ENCODE data around the gene MSL3. TPM values are rescaled to one million over a fixed set of nuclear protein-coding genes. Genes with fewer than 3 reads are reported as not detected.

MSL3 gene
- polyA plus RNA-seq, 4 donors = 18.2 to 36.2 (median 23.0) TPM

DNA sequence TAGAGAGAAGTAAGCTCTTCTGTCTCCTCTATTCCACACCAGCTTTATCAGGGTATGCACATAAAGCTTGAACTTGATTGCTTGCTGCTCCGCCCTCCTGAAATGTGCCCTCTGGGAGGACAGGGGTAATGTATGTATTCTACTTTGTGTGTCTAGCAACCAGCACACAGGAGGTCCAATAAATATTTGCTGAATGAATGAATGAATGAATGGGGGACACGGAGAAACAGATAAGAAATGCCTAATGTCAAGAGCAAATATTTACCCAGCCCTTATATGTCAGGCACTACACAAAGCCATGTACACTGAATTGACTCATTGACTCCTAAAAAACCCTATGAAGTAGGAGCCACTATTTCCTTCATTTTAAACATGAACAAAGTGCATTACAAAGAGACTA, 2.3 kb upstream of the MSL3 start:
- WGBS, 3 donors = 40 to 67% (median 49%) methylated on average over 2 of the region's 2 CpGs

DNA sequence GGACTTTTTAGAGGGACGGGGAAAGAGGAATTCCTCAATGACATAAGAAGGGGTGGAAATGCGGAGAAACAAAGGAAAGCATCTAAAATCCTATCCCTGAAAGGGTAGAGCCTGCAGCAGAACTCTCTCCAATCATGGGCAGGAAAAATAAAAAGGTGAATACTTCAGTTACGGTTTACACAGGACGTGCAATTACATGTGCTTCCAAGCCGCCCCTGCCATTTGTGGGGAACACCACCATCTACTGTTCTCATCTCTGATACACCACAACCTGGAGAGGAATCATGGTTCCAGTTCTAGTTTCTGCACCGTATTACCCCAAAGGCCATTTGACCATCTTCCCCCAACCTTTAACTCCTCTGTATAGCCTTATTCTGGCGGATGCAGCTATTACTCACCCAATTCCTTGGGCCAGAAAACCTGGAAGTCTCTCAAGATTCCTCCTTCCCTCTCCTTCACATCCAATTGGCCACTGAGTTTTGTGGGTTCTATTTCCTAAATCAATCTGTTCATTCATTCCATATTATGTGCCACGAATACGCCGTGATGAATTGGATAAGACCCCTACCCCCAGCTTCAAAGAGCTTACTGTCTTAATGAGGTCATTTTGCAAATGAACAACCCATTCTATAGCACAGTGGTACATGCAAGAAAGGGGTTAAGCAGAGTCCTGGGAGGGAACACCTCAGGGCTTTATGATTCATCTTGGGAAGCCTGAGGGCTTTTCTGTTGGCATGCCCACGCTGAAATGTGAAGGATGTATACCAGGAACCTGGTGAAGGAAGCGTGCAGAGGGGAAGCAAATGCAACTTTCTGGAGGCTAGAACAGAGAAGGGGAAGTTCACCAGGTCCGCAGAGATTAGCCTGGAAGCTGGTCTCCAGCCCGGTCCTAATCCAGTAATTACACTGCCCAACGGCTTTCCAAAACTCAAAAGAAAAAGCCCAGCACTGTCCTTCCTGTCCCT, 1.4 kb upstream of the MSL3 start:
- no peaks in the 10 kb centered on the region for H3K27me3 ChIP-seq (ENCODE audit: control insufficient read depth in 3 of 3, insufficient read depth in 3 of 3, low read length in 3 of 3)
- DNase-seq (peak in 1 of 2 donors; percentile 1), FAIRE-seq (no peak)
- H3K4me1 ChIP-seq (ENCODE audit: control insufficient read depth in 3 of 3, insufficient read depth in 2 of 3, low read depth in 1 of 3, low read length in 2 of 3) = peaks cover 0 to 4% (median 0%) of the 10 kb centered on the region in 3 donors
- WGBS, 3 donors = 64 to 76% (median 75%) methylated on average over 15 of the region's 15 CpGs
- no peaks in the 10 kb centered on the region for H3K9me3 ChIP-seq (ENCODE audit: control insufficient read depth in 2 of 2, insufficient read depth in 1 of 2, low read depth in 1 of 2, low read length in 1 of 2)
- H3K4me3 ChIP-seq (ENCODE audit: low read depth in 1 of 3, low read length in 3 of 3) = peak overlapping the region in 1 of 3 donors; percentile 43
- H3K36me3 ChIP-seq (ENCODE audit: control insufficient read depth in 3 of 3, insufficient read depth in 2 of 3, low read depth in 1 of 3, low read length in 3 of 3) = no peaks in the 10 kb centered on the region
- H3K27ac ChIP-seq (ENCODE audit: low read depth in 1 of 3, low read length in 2 of 3) = peak overlapping the region in 1 of 3 donors; percentile 84

More for the DNA sequence above, 2.3 kb upstream of the MSL3 start:
- Histone ChIP-seq H3K4me3 (ENCODE audit: low read depth in 1 of 3, low read length in 3 of 3) (no peak overlapping the region), H3K27ac (ENCODE audit: low read depth in 1 of 3, low read length in 2 of 3) (no peak overlapping the region), H3K27me3 (ENCODE audit: control insufficient read depth in 3 of 3, insufficient read depth in 3 of 3, low read length in 3 of 3) (no peaks in the 10 kb centered on the region), H3K9me3 (ENCODE audit: control insufficient read depth in 2 of 2, insufficient read depth in 1 of 2, low read depth in 1 of 2, low read length in 1 of 2) (no peaks in the 10 kb centered on the region), H3K4me1 (ENCODE audit: control insufficient read depth in 3 of 3, insufficient read depth in 2 of 3, low read depth in 1 of 3, low read length in 2 of 3) (peaks cover 0 to 4% (median 0%) of the 10 kb centered on the region in 3 donors), H3K36me3 (ENCODE audit: control insufficient read depth in 3 of 3, insufficient read depth in 2 of 3, low read depth in 1 of 3, low read length in 3 of 3) (no peaks in the 10 kb centered on the region)
- no peak for FAIRE-seq
- peak; percentile 7 to 20 for DNase-seq

DNA sequence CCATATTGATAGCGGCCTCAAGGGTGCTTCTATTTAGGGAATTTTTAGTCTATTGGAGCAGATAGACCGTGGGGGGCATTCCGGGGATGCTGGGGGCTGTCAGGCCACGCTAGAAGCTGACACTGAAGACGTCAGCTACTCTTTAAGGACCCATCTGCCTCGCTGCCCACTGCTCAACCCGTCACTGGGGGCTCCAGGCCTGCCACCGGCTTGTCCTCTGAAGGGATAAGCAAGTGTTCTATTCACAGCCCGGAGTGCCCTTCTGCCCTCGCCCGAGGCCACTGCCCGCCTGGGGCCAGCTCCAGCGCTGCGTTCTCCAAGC, 679 bp upstream of the MSL3 start:
- peak overlapping the region; percentile 30 to 60 (median 43) for H3K4me3 ChIP-seq (ENCODE audit: low read depth in 1 of 3, low read length in 3 of 3)
- H3K27ac ChIP-seq (ENCODE audit: low read depth in 1 of 3, low read length in 2 of 3) = peak overlapping the region; percentile 28 to 84 (median 63)
- H3K27me3 ChIP-seq (ENCODE audit: control insufficient read depth in 3 of 3, insufficient read depth in 3 of 3, low read length in 3 of 3) = no peaks in the 10 kb centered on the region
- peaks cover 0 to 4% (median 0%) of the 10 kb centered on the region in 3 donors for H3K36me3 ChIP-seq (ENCODE audit: control insufficient read depth in 3 of 3, insufficient read depth in 2 of 3, low read depth in 1 of 3, low read length in 3 of 3)
- WGBS, 3 donors = 5 to 38% (median 22%) methylated on average over 11 to 14 of the region's 14 CpGs
- FAIRE-seq (no peak), DNase-seq (no peak)
- H3K4me1 ChIP-seq (ENCODE audit: control insufficient read depth in 3 of 3, insufficient read depth in 2 of 3, low read depth in 1 of 3, low read length in 2 of 3) = peaks cover 0 to 4% (median 0%) of the 10 kb centered on the region in 3 donors
- no peaks in the 10 kb centered on the region for H3K9me3 ChIP-seq (ENCODE audit: control insufficient read depth in 2 of 2, insufficient read depth in 1 of 2, low read depth in 1 of 2, low read length in 1 of 2)

DNA sequence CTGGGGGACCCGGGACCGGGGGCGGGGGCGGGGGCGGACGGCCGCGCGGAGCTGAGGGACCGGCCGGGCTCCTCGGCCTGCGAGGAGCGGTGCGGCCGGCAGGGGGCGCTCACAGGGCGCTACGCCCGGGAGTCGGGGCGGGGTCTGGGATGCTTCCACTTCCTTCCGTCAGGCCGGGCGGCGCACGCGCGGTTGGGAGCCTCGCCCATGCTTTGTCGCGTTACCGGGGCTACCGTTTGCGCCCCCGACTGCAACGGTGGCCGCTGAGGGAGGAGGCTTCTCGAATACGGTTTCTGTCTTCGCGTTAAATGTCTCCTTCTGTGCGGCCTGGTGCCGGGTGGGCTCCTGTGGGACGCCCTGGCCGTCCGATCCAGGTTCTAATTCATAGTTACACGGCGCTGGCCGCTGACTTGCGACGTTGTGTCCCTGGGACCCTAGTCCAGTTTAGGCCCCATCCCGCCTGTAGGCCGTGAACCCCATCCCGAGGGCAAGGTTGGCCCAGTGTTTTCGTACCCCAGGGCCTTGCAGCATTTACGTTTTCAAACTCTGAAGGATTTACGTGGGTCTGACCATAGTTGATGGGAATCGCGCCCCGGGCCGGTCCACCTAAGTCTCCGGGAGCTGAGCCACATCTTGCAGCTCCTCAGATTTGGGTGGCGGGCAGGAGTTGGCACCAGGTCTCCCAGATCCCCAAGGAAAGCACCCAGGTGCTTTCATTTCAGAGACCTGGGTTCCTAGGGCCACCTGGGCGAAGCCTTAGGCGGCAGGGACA, 549 bp downstream of the MSL3 start:
- DNase-seq (peak; percentile 77 to 91), FAIRE-seq (no peak)
- peak overlapping the region; percentile 15 to 89 (median 85) for H3K27ac ChIP-seq (ENCODE audit: low read depth in 1 of 3, low read length in 2 of 3)
- H3K36me3 ChIP-seq (ENCODE audit: control insufficient read depth in 3 of 3, insufficient read depth in 2 of 3, low read depth in 1 of 3, low read length in 3 of 3) = peaks cover 0 to 4% (median 2%) of the 10 kb centered on the region in 3 donors
- H3K9me3 ChIP-seq (ENCODE audit: control insufficient read depth in 2 of 2, insufficient read depth in 1 of 2, low read depth in 1 of 2, low read length in 1 of 2) = no peaks in the 10 kb centered on the region
- peak overlapping the region; percentile 60 to 85 (median 65) for H3K4me3 ChIP-seq (ENCODE audit: low read depth in 1 of 3, low read length in 3 of 3)
- WGBS, 3 donors = 0 to 39% (median 16%) methylated on average over 28 to 66 of the region's 66 CpGs
- H3K27me3 ChIP-seq (ENCODE audit: control insufficient read depth in 3 of 3, insufficient read depth in 3 of 3, low read length in 3 of 3) = no peaks in the 10 kb centered on the region
- H3K4me1 ChIP-seq (ENCODE audit: control insufficient read depth in 3 of 3, insufficient read depth in 2 of 3, low read depth in 1 of 3, low read length in 2 of 3) = peaks cover 0 to 4% (median 0%) of the 10 kb centered on the region in 3 donors

DNA sequence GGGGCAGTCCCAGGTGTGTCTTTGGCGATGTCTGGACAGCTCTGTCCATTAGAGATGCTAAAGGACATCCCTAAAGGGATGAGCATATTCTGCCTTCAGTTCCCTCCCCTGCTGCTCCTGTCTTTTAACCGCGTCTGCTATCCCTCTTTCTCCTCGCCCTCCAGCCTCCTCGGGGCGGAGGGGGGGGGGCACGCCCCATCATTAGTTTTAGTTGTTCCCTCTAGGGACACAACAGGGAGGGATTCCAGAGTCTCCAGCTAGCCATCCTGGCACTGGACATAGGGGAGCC, 1.1 kb downstream of the MSL3 start:
- Histone ChIP-seq H3K4me3 (ENCODE audit: low read depth in 1 of 3, low read length in 3 of 3) (peak overlapping the region; percentile 25 to 85 (median 60)), H3K36me3 (ENCODE audit: control insufficient read depth in 3 of 3, insufficient read depth in 2 of 3, low read depth in 1 of 3, low read length in 3 of 3) (peaks cover 0 to 4% (median 4%) of the 10 kb centered on the region in 3 donors), H3K27ac (ENCODE audit: low read depth in 1 of 3, low read length in 2 of 3) (peak overlapping the region; percentile 15 to 89 (median 85)), H3K9me3 (ENCODE audit: control insufficient read depth in 2 of 2, insufficient read depth in 1 of 2, low read depth in 1 of 2, low read length in 1 of 2) (no peaks in the 10 kb centered on the region), H3K27me3 (ENCODE audit: control insufficient read depth in 3 of 3, insufficient read depth in 3 of 3, low read length in 3 of 3) (no peaks in the 10 kb centered on the region), H3K4me1 (ENCODE audit: control insufficient read depth in 3 of 3, insufficient read depth in 2 of 3, low read depth in 1 of 3, low read length in 2 of 3) (peaks cover 0 to 4% (median 0%) of the 10 kb centered on the region in 3 donors)
- 0 to 62% (median 0%) methylated on average over 5 to 7 of the region's 7 CpGs for WGBS, 3 donors
- FAIRE-seq (no peak), DNase-seq (no peak)

DNA sequence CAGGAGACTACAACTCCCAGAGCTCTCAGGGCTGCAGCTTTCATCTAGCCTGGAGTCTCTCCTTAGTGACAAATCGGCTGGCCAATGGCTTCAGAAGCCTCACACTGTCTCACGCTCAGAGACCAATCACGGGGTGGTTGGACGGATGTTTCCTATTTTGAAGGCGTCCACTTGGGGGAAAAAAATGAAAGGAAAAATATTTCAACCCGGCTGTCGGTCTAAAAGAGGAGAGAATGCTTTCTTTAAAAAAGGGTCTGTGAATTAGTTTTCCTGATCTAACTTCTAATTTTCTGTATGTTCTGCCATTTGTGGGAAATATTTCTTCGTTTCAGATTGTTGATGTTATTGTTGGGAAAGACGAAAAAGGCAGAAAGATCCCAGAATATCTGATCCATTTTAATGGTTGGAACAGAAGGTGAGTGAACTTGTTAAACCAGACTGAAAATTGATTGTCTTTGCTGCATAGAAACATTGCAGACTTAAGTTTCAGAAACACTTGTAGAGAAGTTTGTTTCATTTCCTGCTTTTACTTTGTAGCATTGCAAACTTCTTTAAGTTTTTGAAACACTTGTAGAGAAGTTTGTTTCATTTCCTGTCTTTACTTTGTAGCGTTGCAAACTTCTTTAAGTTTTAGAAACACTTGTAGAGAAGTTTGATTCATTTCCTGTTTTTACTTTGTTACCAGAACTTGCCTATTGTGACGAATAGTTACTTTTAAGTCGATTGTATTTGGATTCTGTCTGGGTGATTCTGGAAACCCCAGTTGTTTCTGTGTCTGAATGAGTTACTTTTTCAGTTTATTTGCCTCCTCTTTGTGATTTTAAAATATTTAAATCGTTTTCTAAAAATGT, 1.6 kb downstream of the MSL3 start:
- peak overlapping the region in 1 of 3 donors; percentile 85 for H3K27ac ChIP-seq (ENCODE audit: low read depth in 1 of 3, low read length in 2 of 3)
- H3K4me1 ChIP-seq (ENCODE audit: control insufficient read depth in 3 of 3, insufficient read depth in 2 of 3, low read depth in 1 of 3, low read length in 2 of 3) = peaks cover 0 to 4% (median 0%) of the 10 kb centered on the region in 3 donors
- WGBS, 3 donors = 1 to 27% (median 7%) methylated on average over 13 of the region's 13 CpGs
- peak overlapping the region; percentile 25 to 85 (median 60) for H3K4me3 ChIP-seq (ENCODE audit: low read depth in 1 of 3, low read length in 3 of 3)
- H3K27me3 ChIP-seq (ENCODE audit: control insufficient read depth in 3 of 3, insufficient read depth in 3 of 3, low read length in 3 of 3) = no peaks in the 10 kb centered on the region
- DNase-seq (peak; percentile 87 to 93), FAIRE-seq (peak; percentile 47)
- no peaks in the 10 kb centered on the region for H3K9me3 ChIP-seq (ENCODE audit: control insufficient read depth in 2 of 2, insufficient read depth in 1 of 2, low read depth in 1 of 2, low read length in 1 of 2)
- H3K36me3 ChIP-seq (ENCODE audit: control insufficient read depth in 3 of 3, insufficient read depth in 2 of 3, low read depth in 1 of 3, low read length in 3 of 3) = peaks cover 0 to 9% (median 4%) of the 10 kb centered on the region in 3 donors

DNA sequence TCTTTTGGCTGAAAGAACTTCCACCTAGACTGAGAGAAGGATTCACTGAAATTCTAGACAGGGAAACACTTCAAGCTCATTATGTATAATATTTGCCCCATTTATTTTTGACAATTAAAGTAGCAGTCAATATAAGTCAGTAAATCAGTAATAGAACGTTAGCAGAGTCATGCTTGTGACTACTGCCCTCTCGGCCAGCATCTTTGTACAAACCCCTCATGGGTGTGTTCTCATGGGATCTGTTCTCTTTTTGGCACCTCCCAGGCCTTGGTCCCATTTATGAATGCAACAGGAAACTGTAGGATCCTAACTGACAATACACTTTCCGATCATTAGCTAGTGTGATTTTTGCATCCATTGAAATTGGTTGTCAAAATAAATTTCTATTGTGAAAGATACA, 2.9 kb downstream of the MSL3 start:
- Histone ChIP-seq H3K4me1 (ENCODE audit: control insufficient read depth in 3 of 3, insufficient read depth in 2 of 3, low read depth in 1 of 3, low read length in 2 of 3) (peaks cover 0 to 4% (median 0%) of the 10 kb centered on the region in 3 donors), H3K27me3 (ENCODE audit: control insufficient read depth in 3 of 3, insufficient read depth in 3 of 3, low read length in 3 of 3) (no peaks in the 10 kb centered on the region), H3K36me3 (ENCODE audit: control insufficient read depth in 3 of 3, insufficient read depth in 2 of 3, low read depth in 1 of 3, low read length in 3 of 3) (peaks cover 3 to 19% (median 4%) of the 10 kb centered on the region in 3 donors), H3K27ac (ENCODE audit: low read depth in 1 of 3, low read length in 2 of 3) (no peak overlapping the region), H3K4me3 (ENCODE audit: low read depth in 1 of 3, low read length in 3 of 3) (no peak overlapping the region), H3K9me3 (ENCODE audit: control insufficient read depth in 2 of 2, insufficient read depth in 1 of 2, low read depth in 1 of 2, low read length in 1 of 2) (no peaks in the 10 kb centered on the region)
- WGBS, 3 donors = 48 to 67% (median 53%) methylated on average over 3 of the region's 3 CpGs
- FAIRE-seq (no peak), DNase-seq (no peak)

Data from small intestine (tissue), 7 donors.